LNCaP clone FGC (cell line): ENCODE data around the gene CERS3.

Source experiments
- DNase-seq: peaks from one replicate; pipeline ENCODE4 v3.0.0-alpha.2; 2011; ENCODE audit warnings: low read depth
- H3K4me3 ChIP-seq: 2 replicates; pipeline ENCODE4 v1.5.1; 2011; ENCODE audit warnings: mild to moderate bottlenecking, low read depth, low read length, control low read depth
- CTCF ChIP-seq: IDR thresholded peaks from 2 replicates; pipeline ENCODE4 v1.5.1; 2012; ENCODE audit warnings: mild to moderate bottlenecking; ENCODE audit not compliant: control insufficient read depth, insufficient read depth; ENCODE audit errors: extremely low read depth

Gene CERS3

GRCh38 chr15:100373942-100374341, 154.8 kb downstream of the CERS3 start:
- no peak for TF ChIP-seq CTCF
- no peak for DNase-seq
- H3K4me3 ChIP-seq: no peak overlapping the region

- no peak overlapping the region for H3K4me3 ChIP-seq
- no peak for TF ChIP-seq CTCF
- DNase-seq: no peak
These were observed 155.4 kb downstream of the CERS3 start for GRCh38 chr15:100373120-100373896.

- no peak for DNase-seq
- TF ChIP-seq CTCF: no peak
- no peak overlapping the region for H3K4me3 ChIP-seq
These were observed 156.0 kb downstream of the CERS3 start for GRCh38 chr15:100372739-100373119.

GRCh38 chr15:100355342-100355741, 173.4 kb downstream of the CERS3 start:
- TF ChIP-seq CTCF: no peak
- no peak for DNase-seq
- no peak overlapping the region for H3K4me3 ChIP-seq

GRCh38 chr15:100353449-100353848, 175.3 kb downstream of the CERS3 start:
- no peak overlapping the region for H3K4me3 ChIP-seq
- TF ChIP-seq CTCF: no peak
- DNase-seq: no peak

GRCh38 chr15:100350434-100351226, 178.1 kb downstream of the CERS3 start:
- DNase-seq: peak; percentile 75
- H3K4me3 ChIP-seq: peak overlapping the region; percentile 61; the same call in 1 of the 2 replicates

More at GRCh38 chr15:100350434-100351226, 178.1 kb downstream of the CERS3 start:
- no peak for TF ChIP-seq CTCF
